A549 (cell line): ENCODE data around the gene PTPRF. TPM values are rescaled to one million over a fixed set of nuclear protein-coding genes. Genes with fewer than 3 reads are reported as not detected.

Experiments used
- ATAC-seq, 2 experiments: fragments of 200-7000 bp in 1 of 2; fragments of >200 bp in 1 of 2; cut with Nextera tagmentation in 1 of 2; cut with Tn5 transposase in 1 of 2; 3 replicates each; pipeline versions ENCODE4 v1.8.0 to v1.9.1; 2018 to 2020; ENCODE audit warnings: mild to moderate bottlenecking in 1 of 2, moderate library complexity in 1 of 2
- CTCF ChIA-PET: fragments of 300-600 bp; sonication (Branson Sonifier 250); formaldehyde crosslinking; extraction: SDS; loops from one replicate; lab custom pipeline; 2021; ENCODE audit warnings: antibody characterized with exemption, inconsistent platforms; lab: Yijun Ruan, JAX
- POLR2A ChIA-PET: fragments of 350-600 bp; formaldehyde crosslinking; extraction: SDS; loops from one replicate; lab custom pipeline; 2021; ENCODE audit warnings: antibody characterized with exemption, inconsistent platforms; lab: Yijun Ruan, JAX
- DNase-seq, 2 experiments: peaks; one replicate each; pipeline versions ENCODE4 v3.0.0 to v3.0.0-alpha.2; 2011 to 2016; ENCODE audit warnings: low read depth in 1 of 2, low spot score in 1 of 2
- FAIRE-seq: peaks from 2 replicates; lab custom pipeline; 2011; peaks lifted over from hg19 to GRCh38; lab: Jason Lieb, UNC
- H3K27ac ChIP-seq, 2 experiments: fragments of >200 bp; sonication (Bioruptor Twin); formaldehyde crosslinking; 3 replicates each; pipeline ENCODE4 v1.5.1; 2016 to 2017
- H3K4me1 ChIP-seq: fragments of >200 bp; sonication (Bioruptor Twin); formaldehyde crosslinking; 3 replicates; pipeline ENCODE4 v1.6.1; 2016
- H3K4me2 ChIP-seq: fragments of >200 bp; sonication (Bioruptor Twin); formaldehyde crosslinking; 3 replicates; pipeline ENCODE4 v1.6.1; 2016
- H3K4me3 ChIP-seq: fragments of >200 bp; sonication (Bioruptor Twin); formaldehyde crosslinking; 3 replicates; pipeline ENCODE4 v1.5.1; 2016
- H3K9me3 ChIP-seq: fragments of >200 bp; sonication (Bioruptor Twin); formaldehyde crosslinking; 3 replicates; pipeline ENCODE4 v1.6.1; 2016
- BHLHE40 ChIP-seq: IDR thresholded peaks from 2 replicates; pipeline ENCODE4 v1.6.1; 2012; ENCODE audit warnings: low read depth, low read length, inconsistent platforms
- CHD4 ChIP-seq: fragments of 200-600 bp; sonication (generic); IDR thresholded peaks from 2 replicates; pipeline ENCODE4 v1.6.1; 2016; ENCODE audit warnings: antibody characterized with exemption, mild to moderate bottlenecking, borderline replicate concordance
- EP300 ChIP-seq, 2 experiments: fragments of >200 bp; sonication (Bioruptor Twin); formaldehyde crosslinking; IDR thresholded peaks; 2 replicates in 1 of 2; 3 replicates in 1 of 2; pipeline ENCODE4 v1.6.1; 2016 to 2017
- FOSB ChIP-seq: fragments of 250-450 bp; sonication (Bioruptor Pico); IDR thresholded peaks from 2 replicates; pipeline ENCODE4 v1.5.0; 2020; ENCODE audit warnings: mild to moderate bottlenecking, moderate library complexity
- FOSL2 ChIP-seq, 2 experiments: fragments of 450-650 bp in 1 of 2; fragments of >200 bp in 1 of 2; sonication (Bioruptor Twin) in 1 of 2; formaldehyde crosslinking; IDR thresholded peaks; 2 replicates each; pipeline versions ENCODE4 v1.5.0 to v1.6.1; 2016 to 2020; ENCODE audit warnings: mild to moderate bottlenecking in 1 of 2, moderate library complexity in 1 of 2
- HOXB5 ChIP-seq: fragments of 250-450 bp; sonication (Bioruptor Pico); IDR thresholded peaks from 2 replicates; pipeline ENCODE4 v1.5.0; 2020; ENCODE audit warnings: mild to moderate bottlenecking, moderate library complexity
- JUN ChIP-seq, 2 experiments: fragments of >200 bp; sonication (Bioruptor Twin); formaldehyde crosslinking; IDR thresholded peaks; 2 replicates in 1 of 2; 3 replicates in 1 of 2; pipeline ENCODE4 v1.6.1; 2016 to 2017
- JUNB ChIP-seq: fragments of >200 bp; sonication (Bioruptor Twin); formaldehyde crosslinking; IDR thresholded peaks from 2 replicates; pipeline ENCODE4 v1.6.1; 2016
- KDM5A ChIP-seq: fragments of 200-600 bp; sonication (generic); IDR thresholded peaks from 2 replicates; pipeline ENCODE4 v1.6.1; 2016; ENCODE audit warnings: antibody characterized with exemption, mild to moderate bottlenecking
- MAFK ChIP-seq: fragments of 450-650 bp; IDR thresholded peaks from 2 replicates; pipeline ENCODE4 v1.6.1; 2014; ENCODE audit not compliant: partially characterized antibody
- MAZ ChIP-seq: fragments of 150-350 bp; IDR thresholded peaks from 2 replicates; pipeline ENCODE4 v1.6.1; 2014; ENCODE audit warnings: antibody characterized with exemption, low read depth, low read length, borderline replicate concordance
- MYC ChIP-seq: IDR thresholded peaks from 2 replicates; pipeline ENCODE4 v1.6.1; 2012; ENCODE audit warnings: mild to moderate bottlenecking, inconsistent platforms, low read length, improper control_type of control experiment, borderline replicate concordance
- NPAS2 ChIP-seq: fragments of 250-450 bp; sonication (Bioruptor Pico); IDR thresholded peaks from 2 replicates; pipeline ENCODE4 v1.8.0; 2022; ENCODE audit warnings: mild to moderate bottlenecking, moderate library complexity, borderline replicate concordance
- NR3C1 ChIP-seq: fragments of >200 bp; sonication (Bioruptor Twin); formaldehyde crosslinking; IDR thresholded peaks from 3 replicates; pipeline ENCODE4 v1.6.1; 2017
- PHF8 ChIP-seq: fragments of 200-600 bp; sonication (generic); IDR thresholded peaks from 2 replicates; pipeline ENCODE4 v1.6.1; 2016; ENCODE audit warnings: low read depth, mild to moderate bottlenecking, antibody characterized with exemption, moderate library complexity, borderline replicate concordance
- POLR2A ChIP-seq: IDR thresholded peaks from 2 replicates; pipeline ENCODE4 v1.6.1; 2012; ENCODE audit warnings: mild to moderate bottlenecking, low read length
- POLR2AphosphoS2 ChIP-seq: conservative IDR thresholded peaks from 2 replicates; pipeline ENCODE4 v1.6.1; 2012; ENCODE audit warnings: low read length, improper control_type of control experiment, inconsistent platforms
- RNF2 ChIP-seq: fragments of 200-600 bp; sonication (generic); IDR thresholded peaks from 2 replicates; pipeline ENCODE4 v1.6.1; 2016; ENCODE audit warnings: low read depth, mild to moderate bottlenecking, antibody characterized with exemption, moderate library complexity, borderline replicate concordance
- SMC3 ChIP-seq: fragments of >200 bp; sonication (Bioruptor Twin); formaldehyde crosslinking; IDR thresholded peaks from 3 replicates; pipeline ENCODE4 v1.6.1; 2018; ENCODE audit warnings: inconsistent platforms
- ZNF302 ChIP-seq: fragments of 250-450 bp; sonication (Bioruptor Pico); IDR thresholded peaks from 2 replicates; pipeline ENCODE4 v1.9.0; 2021; ENCODE audit warnings: inconsistent platforms, mild to moderate bottlenecking, moderate library complexity
- ZSCAN20 ChIP-seq: fragments of 250-450 bp; sonication (Bioruptor Pico); IDR thresholded peaks from 2 replicates; pipeline ENCODE4 v1.8.0; 2022; ENCODE audit warnings: mild to moderate bottlenecking, moderate library complexity
- WGBS: methylation state at CpG from one replicate; pipeline ENCODE4 v1.1.6; 2017; ENCODE audit errors: missing lambda C conversion rate; 5-methylcytosine and 5-hydroxymethylcytosine counted together
- polyA plus RNA-seq, 4 experiments: library from polyadenylated mRNA; depleted of rRNA in 3 of 4; stranded (reverse); fragments of >200 nt; fragmentation: RNase III in 1 of 4; extraction: RNeasy Plus Mini Kit Qiagen cat#74134 plus additional on column Dnase treatment in 1 of 4; gene quantifications; 2 replicates in 3 of 4; 3 replicates in 1 of 4; pipeline ENCODE4 v1.2.3, GENCODE V29; 2011 to 2017
- TF ChIP-seq, protein P1 (sequence below): fragments of 150-350 bp; IDR thresholded peaks from 2 replicates; pipeline ENCODE4 v1.6.1; 2014; ENCODE audit warnings: low read depth, mild to moderate bottlenecking, low read length
- TF ChIP-seq, protein P2 (sequence below): IDR thresholded peaks from 2 replicates; pipeline ENCODE4 v1.6.1; 2012
- TF ChIP-seq, protein P3 (sequence below): fragments of 250-450 bp; sonication (Bioruptor Pico); IDR thresholded peaks from 2 replicates; pipeline ENCODE4 v1.5.0; 2021; ENCODE audit warnings: mild to moderate bottlenecking, moderate library complexity, borderline replicate concordance
- TF ChIP-seq, protein P4 (sequence below): fragments of >200 bp; sonication (Bioruptor Twin); formaldehyde crosslinking; IDR thresholded peaks from 3 replicates; pipeline ENCODE4 v1.6.1; 2016
- TF ChIP-seq, protein P5 (sequence below): IDR thresholded peaks from 2 replicates; pipeline ENCODE4 v1.6.1; 2012; ENCODE audit warnings: low read depth, borderline replicate concordance

PTPRF gene
- polyA plus RNA-seq, 2 of the 4 experiments (the other 2 are of a cell fraction): 68.5 to 96.5 TPM

DNA sequence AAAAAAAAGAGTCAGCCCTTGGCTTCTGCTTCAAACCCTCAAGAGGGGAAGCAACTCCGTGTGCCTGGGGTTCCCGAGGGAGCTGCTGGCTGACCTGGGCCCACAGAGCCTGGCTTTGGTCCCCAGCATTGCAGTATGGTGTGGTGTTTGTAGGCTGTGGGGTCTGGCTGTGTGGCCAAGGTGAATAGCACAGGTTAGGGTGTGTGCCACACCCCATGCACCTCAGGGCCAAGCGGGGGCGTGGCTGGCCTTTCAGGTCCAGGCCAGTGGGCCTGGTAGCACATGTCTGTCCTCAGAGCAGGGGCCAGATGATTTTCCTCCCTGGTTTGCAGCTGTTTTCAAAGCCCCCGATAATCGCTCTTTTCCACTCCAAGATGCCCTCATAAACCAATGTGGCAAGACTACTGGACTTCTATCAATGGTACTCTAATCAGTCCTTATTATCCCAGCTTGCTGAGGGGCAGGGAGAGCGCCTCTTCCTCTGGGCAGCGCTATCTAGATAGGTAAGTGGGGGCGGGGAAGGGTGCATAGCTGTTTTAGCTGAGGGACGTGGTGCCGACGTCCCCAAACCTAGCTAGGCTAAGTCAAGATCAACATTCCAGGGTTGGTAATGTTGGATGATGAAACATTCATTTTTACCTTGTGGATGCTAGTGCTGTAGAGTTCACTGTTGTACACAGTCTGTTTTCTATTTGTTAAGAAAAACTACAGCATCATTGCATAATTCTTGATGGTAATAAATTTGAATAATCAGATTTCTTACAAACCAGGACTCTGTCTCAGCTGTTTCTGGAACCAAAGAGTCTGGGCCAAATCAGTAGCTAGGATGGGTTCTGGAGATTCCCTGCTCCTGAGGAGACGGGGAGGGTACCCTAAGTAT, 92.5 kb downstream of the PTPRF start:
- DNase-seq: no peak

DNA sequence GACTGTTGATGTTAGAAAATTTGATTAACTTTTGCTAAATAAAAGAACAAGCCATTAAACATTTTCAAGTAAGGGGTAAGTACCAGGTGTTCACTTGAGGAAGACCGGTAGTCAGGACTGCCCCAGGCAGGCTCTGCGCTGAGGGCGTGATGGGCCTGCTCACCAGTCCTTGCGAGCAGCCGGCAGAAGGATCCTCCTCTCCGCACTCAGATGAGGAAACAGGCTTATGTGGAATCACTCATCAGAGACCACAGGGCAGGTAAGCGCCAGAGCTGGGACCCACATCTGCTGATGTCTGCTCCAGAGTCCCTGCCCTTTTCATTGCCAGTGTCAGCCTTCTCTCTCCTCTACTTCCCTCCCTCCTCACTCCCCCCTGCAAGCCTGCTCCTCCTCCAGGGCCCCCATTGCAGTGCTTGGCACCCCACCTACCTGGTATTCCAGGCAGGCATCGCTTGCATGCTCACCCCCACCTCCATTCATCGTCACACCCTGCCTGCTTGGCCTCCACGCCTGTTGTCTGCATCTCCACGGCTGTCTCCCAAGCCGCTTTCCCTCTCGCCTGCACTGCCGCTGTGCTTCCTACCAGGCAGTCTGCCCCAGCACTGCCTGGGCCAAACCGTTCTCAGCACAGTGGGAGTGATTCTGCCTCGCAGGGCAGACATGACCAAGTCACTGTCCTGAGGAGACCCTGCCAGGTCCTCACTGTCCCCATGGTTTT, 94.5 kb downstream of the PTPRF start:
- 91% methylated on average over 16 of the region's 16 CpGs for WGBS
- no peak overlapping the region for H3K4me2 ChIP-seq
- no peaks in the 10 kb centered on the region for H3K4me1 ChIP-seq
- ATAC-seq (no peak), DNase-seq (no peak), FAIRE-seq (no peak)
- TF ChIP-seq, protein P1, sequence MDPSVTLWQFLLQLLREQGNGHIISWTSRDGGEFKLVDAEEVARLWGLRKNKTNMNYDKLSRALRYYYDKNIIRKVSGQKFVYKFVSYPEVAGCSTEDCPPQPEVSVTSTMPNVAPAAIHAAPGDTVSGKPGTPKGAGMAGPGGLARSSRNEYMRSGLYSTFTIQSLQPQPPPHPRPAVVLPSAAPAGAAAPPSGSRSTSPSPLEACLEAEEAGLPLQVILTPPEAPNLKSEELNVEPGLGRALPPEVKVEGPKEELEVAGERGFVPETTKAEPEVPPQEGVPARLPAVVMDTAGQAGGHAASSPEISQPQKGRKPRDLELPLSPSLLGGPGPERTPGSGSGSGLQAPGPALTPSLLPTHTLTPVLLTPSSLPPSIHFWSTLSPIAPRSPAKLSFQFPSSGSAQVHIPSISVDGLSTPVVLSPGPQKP: no peak
- TF ChIP-seq MAZ (no peak), JUNB (no peak), POLR2AphosphoS2 (no peak), PHF8 (no peak), EP300 (IDR thresholded peaks at IDR 0.05) (no peak), KDM5A (no peak), MAFK (no peak), RNF2 (no peak), BHLHE40 (no peak), MYC (no peak), ZSCAN20 (CRISPR knock-in tag) (no peak), HOXB5 (no peak), JUN (IDR thresholded peaks at IDR 0.05) (no peak)
- TF ChIP-seq, protein P2, sequence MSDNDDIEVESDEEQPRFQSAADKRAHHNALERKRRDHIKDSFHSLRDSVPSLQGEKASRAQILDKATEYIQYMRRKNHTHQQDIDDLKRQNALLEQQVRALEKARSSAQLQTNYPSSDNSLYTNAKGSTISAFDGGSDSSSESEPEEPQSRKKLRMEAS: no peak
- TF ChIP-seq, protein P3, sequence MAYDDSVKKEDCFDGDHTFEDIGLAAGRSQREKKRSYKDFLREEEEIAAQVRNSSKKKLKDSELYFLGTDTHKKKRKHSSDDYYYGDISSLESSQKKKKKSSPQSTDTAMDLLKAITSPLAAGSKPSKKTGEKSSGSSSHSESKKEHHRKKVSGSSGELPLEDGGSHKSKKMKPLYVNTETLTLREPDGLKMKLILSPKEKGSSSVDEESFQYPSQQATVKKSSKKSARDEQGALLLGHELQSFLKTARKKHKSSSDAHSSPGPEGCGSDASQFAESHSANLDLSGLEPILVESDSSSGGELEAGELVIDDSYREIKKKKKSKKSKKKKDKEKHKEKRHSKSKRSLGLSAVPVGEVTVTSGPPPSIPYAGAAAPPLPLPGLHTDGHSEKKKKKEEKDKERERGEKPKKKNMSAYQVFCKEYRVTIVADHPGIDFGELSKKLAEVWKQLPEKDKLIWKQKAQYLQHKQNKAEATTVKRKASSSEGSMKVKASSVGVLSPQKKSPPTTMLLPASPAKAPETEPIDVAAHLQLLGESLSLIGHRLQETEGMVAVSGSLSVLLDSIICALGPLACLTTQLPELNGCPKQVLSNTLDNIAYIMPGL (CRISPR knock-in tag): no peak
- TF ChIP-seq, protein P4, sequence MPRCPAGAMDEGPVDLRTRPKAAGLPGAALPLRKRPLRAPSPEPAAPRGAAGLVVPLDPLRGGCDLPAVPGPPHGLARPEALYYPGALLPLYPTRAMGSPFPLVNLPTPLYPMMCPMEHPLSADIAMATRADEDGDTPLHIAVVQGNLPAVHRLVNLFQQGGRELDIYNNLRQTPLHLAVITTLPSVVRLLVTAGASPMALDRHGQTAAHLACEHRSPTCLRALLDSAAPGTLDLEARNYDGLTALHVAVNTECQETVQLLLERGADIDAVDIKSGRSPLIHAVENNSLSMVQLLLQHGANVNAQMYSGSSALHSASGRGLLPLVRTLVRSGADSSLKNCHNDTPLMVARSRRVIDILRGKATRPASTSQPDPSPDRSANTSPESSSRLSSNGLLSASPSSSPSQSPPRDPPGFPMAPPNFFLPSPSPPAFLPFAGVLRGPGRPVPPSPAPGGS: no peak
- H3K4me3 ChIP-seq: no peak overlapping the region
- ChIA-PET CTCF (no interaction called here), POLR2A (no interaction called here)
- H3K27ac ChIP-seq: no peak overlapping the region
- H3K9me3 ChIP-seq: no peaks in the 10 kb centered on the region

More for the DNA sequence above, 92.5 kb downstream of the PTPRF start:
- no peaks in the 10 kb centered on the region for H3K4me1 ChIP-seq
- no peak for FAIRE-seq
- ChIA-PET POLR2A (no interaction called here), CTCF (interaction anchor here (1.3 kb wide), 1 partner anchor 14 kb away, joined by 3 read pairs; no protein-coding TSS in a partner anchor)
- no peak for TF ChIP-seq NR3C1
- TF ChIP-seq JUNB: no peak
- TF ChIP-seq MAFK: no peak
- no peak for TF ChIP-seq POLR2A
- TF ChIP-seq, protein P3 (CRISPR knock-in tag): no peak
- no peak for TF ChIP-seq FOSB
- TF ChIP-seq, protein P5, sequence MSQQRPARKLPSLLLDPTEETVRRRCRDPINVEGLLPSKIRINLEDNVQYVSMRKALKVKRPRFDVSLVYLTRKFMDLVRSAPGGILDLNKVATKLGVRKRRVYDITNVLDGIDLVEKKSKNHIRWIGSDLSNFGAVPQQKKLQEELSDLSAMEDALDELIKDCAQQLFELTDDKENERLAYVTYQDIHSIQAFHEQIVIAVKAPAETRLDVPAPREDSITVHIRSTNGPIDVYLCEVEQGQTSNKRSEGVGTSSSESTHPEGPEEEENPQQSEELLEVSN: no peak
- TF ChIP-seq, protein P2: no peak
- TF ChIP-seq NPAS2 (CRISPR knock-in tag): no peak
- no peak for TF ChIP-seq ZNF302 (CRISPR knock-in tag)
- TF ChIP-seq MAZ: no peak
- no peak for TF ChIP-seq FOSL2 (IDR thresholded peaks at IDR 0.05)
- no peak for TF ChIP-seq FOSL2 (CRISPR knock-in tag; IDR thresholded peaks at IDR 0.05)
- no peak for TF ChIP-seq SMC3
- no peak for TF ChIP-seq EP300 (IDR thresholded peaks at IDR 0.05)
- TF ChIP-seq CHD4: no peak
- 93% methylated on average over 12 of the region's 13 CpGs for WGBS
- no peak overlapping the region for H3K4me3 ChIP-seq
- H3K9me3 ChIP-seq: no peaks in the 10 kb centered on the region
- no peak overlapping the region for H3K27ac ChIP-seq
- H3K4me2 ChIP-seq: no peak overlapping the region
- ATAC-seq: no peak
